Measurements from ENCODE around the gene GADL1. TPM values are rescaled to one million over a fixed set of nuclear protein-coding genes. Genes with fewer than 3 reads are reported as not detected.

GADL1 gene
- total RNA-seq, 4 donors from 2014 or later: 0.13 to 0.55 (median 0.42) TPM

GRCh38 chr3:30764891-30765290 lies 129.6 kb downstream of the GADL1 start:
- no peak overlapping the region for H3K4me3 ChIP-seq
- in situ Hi-C loops (cut with MboI; ENCODE audit: low sequenced_read_pairs in 4 of 4): loop anchor here in 2 of 4 donors (5.0 kb wide), 1 partner anchor 367 kb away; no protein-coding TSS in a partner anchor
- TF ChIP-seq, protein P1, sequence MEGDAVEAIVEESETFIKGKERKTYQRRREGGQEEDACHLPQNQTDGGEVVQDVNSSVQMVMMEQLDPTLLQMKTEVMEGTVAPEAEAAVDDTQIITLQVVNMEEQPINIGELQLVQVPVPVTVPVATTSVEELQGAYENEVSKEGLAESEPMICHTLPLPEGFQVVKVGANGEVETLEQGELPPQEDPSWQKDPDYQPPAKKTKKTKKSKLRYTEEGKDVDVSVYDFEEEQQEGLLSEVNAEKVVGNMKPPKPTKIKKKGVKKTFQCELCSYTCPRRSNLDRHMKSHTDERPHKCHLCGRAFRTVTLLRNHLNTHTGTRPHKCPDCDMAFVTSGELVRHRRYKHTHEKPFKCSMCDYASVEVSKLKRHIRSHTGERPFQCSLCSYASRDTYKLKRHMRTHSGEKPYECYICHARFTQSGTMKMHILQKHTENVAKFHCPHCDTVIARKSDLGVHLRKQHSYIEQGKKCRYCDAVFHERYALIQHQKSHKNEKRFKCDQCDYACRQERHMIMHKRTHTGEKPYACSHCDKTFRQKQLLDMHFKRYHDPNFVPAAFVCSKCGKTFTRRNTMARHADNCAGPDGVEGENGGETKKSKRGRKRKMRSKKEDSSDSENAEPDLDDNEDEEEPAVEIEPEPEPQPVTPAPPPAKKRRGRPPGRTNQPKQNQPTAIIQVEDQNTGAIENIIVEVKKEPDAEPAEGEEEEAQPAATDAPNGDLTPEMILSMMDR (IDR thresholded peaks at IDR 0.05 in 4 of 5, conservative IDR thresholded peaks at IDR 0.05 in 1 of 5): no peak
- TF ChIP-seq POLR2A (IDR thresholded peaks at IDR 0.05): no peak

GRCh38 chr3:30764281-30764680 lies 130.2 kb downstream of the GADL1 start:
- H3K4me3 ChIP-seq: no peak overlapping the region
- DNase-seq (no peak), ATAC-seq (no peak)
- no peak overlapping the region for H3K27ac ChIP-seq
- H3K4me1 ChIP-seq: peaks cover 7 to 20% of the 10 kb centered on the region in 2 donors
- no peaks in the 10 kb centered on the region for H3K36me3 ChIP-seq
- intact Hi-C loops (cut with DNase I; ENCODE audit: low total_unique reads) (no loop called here), in situ Hi-C loops (cut with MboI; ENCODE audit: low sequenced_read_pairs in 4 of 4) (no loop called here)
- no peaks in the 10 kb centered on the region for H3K9me3 ChIP-seq
- TF ChIP-seq, protein P1 (IDR thresholded peaks at IDR 0.05 in 4 of 5, conservative IDR thresholded peaks at IDR 0.05 in 1 of 5): no peak
- no peak for TF ChIP-seq POLR2A (IDR thresholded peaks at IDR 0.05)
- no peaks in the 10 kb centered on the region for H3K27me3 ChIP-seq

More at GRCh38 chr3:30764891-30765290, 129.6 kb downstream of the GADL1 start:
- ATAC-seq (no peak), DNase-seq (no peak)
- intact Hi-C loops (cut with DNase I; ENCODE audit: low total_unique reads): no loop called here
- Histone ChIP-seq H3K27me3 (no peaks in the 10 kb centered on the region), H3K27ac (no peak overlapping the region), H3K36me3 (no peaks in the 10 kb centered on the region), H3K4me1 (peaks cover 7 to 20% of the 10 kb centered on the region in 2 donors), H3K9me3 (no peaks in the 10 kb centered on the region)

- no peaks in the 10 kb centered on the region for H3K27me3 ChIP-seq
- H3K27ac ChIP-seq: no peak overlapping the region
- ATAC-seq (no peak), DNase-seq (no peak)
- H3K36me3 ChIP-seq: no peaks in the 10 kb centered on the region
- intact Hi-C loops (cut with DNase I; ENCODE audit: low total_unique reads): no loop called here
- H3K4me1 ChIP-seq: peaks cover 7 to 20% of the 10 kb centered on the region in 2 donors
- TF ChIP-seq, protein P1 (IDR thresholded peaks at IDR 0.05 in 4 of 5, conservative IDR thresholded peaks at IDR 0.05 in 1 of 5): no peak
- TF ChIP-seq POLR2A (IDR thresholded peaks at IDR 0.05): no peak
- in situ Hi-C loops (cut with MboI; ENCODE audit: low sequenced_read_pairs in 4 of 4): no loop called here
- no peak overlapping the region for H3K4me3 ChIP-seq
- H3K9me3 ChIP-seq: no peaks in the 10 kb centered on the region
Observed at GRCh38 chr3:30761374-30761773, 133.1 kb downstream of the GADL1 start.

DNA sequence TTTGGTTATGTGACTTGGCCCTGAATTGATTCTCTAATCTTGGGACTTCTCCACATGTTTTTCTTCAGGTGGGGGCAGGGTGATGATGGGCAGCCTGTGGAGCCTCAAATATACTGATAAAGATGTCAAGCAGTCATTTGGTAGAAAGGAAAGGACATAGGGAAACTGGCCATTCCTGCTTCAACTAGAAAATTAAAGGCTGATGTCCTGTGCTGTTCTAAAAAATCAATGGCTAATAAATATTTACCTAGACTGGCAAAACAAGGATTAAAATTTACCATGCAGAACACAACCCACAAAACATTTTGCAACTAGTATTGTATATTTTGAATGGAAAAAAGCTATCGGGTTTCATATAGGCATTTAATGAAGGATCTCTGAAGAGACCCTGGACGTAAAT lies 133.7 kb downstream of the GADL1 start:
- ATAC-seq (no peak), DNase-seq (no peak)
- Histone ChIP-seq H3K4me1 (peaks cover 6 to 21% of the 10 kb centered on the region in 2 donors), H3K36me3 (no peaks in the 10 kb centered on the region), H3K4me3 (no peak overlapping the region), H3K27me3 (no peaks in the 10 kb centered on the region), H3K27ac (no peak overlapping the region), H3K9me3 (no peaks in the 10 kb centered on the region)
- intact Hi-C loops (cut with DNase I; ENCODE audit: low total_unique reads): no loop called here
- TF ChIP-seq POLR2A (IDR thresholded peaks at IDR 0.05): no peak
- TF ChIP-seq, protein P1 (IDR thresholded peaks at IDR 0.05 in 4 of 5, conservative IDR thresholded peaks at IDR 0.05 in 1 of 5): no peak
- in situ Hi-C loops (cut with MboI; ENCODE audit: low sequenced_read_pairs in 4 of 4): no loop called here

Measured in gastrocnemius medialis (tissue), 4 donors.